GM23338 (cell line): ENCODE data around the gene TMED8. TPM values are rescaled to one million over a fixed set of nuclear protein-coding genes. Genes with fewer than 3 reads are reported as not detected.

Source experiments
- EZH2 ChIP-seq: fragments of 200-600 bp; sonication (generic); IDR thresholded peaks from one replicate; pipeline ENCODE4 v1.8.0; 2017; ENCODE audit warnings: antibody characterized with exemption, mild to moderate bottlenecking, low read depth; ENCODE audit not compliant: unreplicated experiment
- EZH2phosphoT487 ChIP-seq: fragments of 200-600 bp; sonication (generic); IDR thresholded peaks from one replicate; pipeline ENCODE4 v1.8.1; 2018; ENCODE audit warnings: antibody characterized with exemption; ENCODE audit not compliant: unreplicated experiment
- NANOG ChIP-seq: IDR thresholded peaks from 2 replicates; pipeline ENCODE4 v1.6.1; 2016; ENCODE audit warnings: antibody characterized with exemption, borderline replicate concordance
- REST ChIP-seq: IDR thresholded peaks from one replicate; pipeline ENCODE4 v1.6.1; 2018; ENCODE audit warnings: antibody characterized with exemption; ENCODE audit not compliant: unreplicated experiment
- STAT1 ChIP-seq: IDR thresholded peaks from one replicate; pipeline ENCODE4 v1.6.1; 2016; ENCODE audit warnings: antibody characterized with exemption; ENCODE audit not compliant: unreplicated experiment
- ZNF114 ChIP-seq: fragments of 250-450 bp; sonication (Bioruptor Pico); IDR thresholded peaks from 2 replicates; pipeline ENCODE4 v1.5.0; 2020; ENCODE audit warnings: mild to moderate bottlenecking, moderate library complexity
- ZNF462 ChIP-seq: fragments of 250-450 bp; sonication (Bioruptor Pico); IDR thresholded peaks from 2 replicates; pipeline ENCODE4 v1.5.0; 2020; ENCODE audit warnings: mild to moderate bottlenecking, moderate library complexity
- polyA plus RNA-seq: library from polyadenylated mRNA; unstranded; fragments of >200 nt; fragmentation: Nextera tagmentation; extraction: Ambion mirVana; gene quantifications from 2 replicates; pipeline ENCODE4 v1.2.1, GENCODE V29; 2016
- total RNA-seq: library from RNA; depleted of rRNA; stranded (reverse); fragments of >200 nt; shearing (Covaris generic); gene quantifications from 2 replicates; pipeline ENCODE4 v1.2.3, GENCODE V29; 2014

The TMED8 gene
- total and polyA plus RNA-seq, 2 experiments from 2014 or later = 4.3 to 13.8 TPM

GRCh38 chr14:77309131-77309530 is 67.8 kb downstream of the TMED8 start (continued):
- TF ChIP-seq ZNF462 (CRISPR knock-in tag) (no peak), STAT1 (no peak), ZNF114 (no peak), NANOG (no peak), REST (no peak), EZH2 (no peak), EZH2phosphoT487 (no peak)
